HEK293 (cell line): ENCODE measurements around the gene DPF3.

Experiments
- CTCF ChIP-seq: fragments of 450-650 bp; formaldehyde crosslinking; IDR thresholded peaks from 2 replicates; pipeline ENCODE4 v1.5.1; 2016; ENCODE audit warnings: missing biosample characterization, missing genetic modification characterization
- SP7 ChIP-seq: fragments of 450-650 bp; formaldehyde crosslinking; IDR thresholded peaks from 2 replicates; pipeline ENCODE4 v1.5.1; 2016; ENCODE audit warnings: missing biosample characterization, missing genetic modification characterization
- TCF7L2 ChIP-seq: IDR thresholded peaks from 2 replicates; pipeline ENCODE4 v1.6.1; 2011; ENCODE audit warnings: low read depth, mild to moderate bottlenecking, inconsistent platforms, low read length, moderate library complexity, borderline replicate concordance
- ZBTB8A ChIP-seq: fragments of 450-650 bp; formaldehyde crosslinking; IDR thresholded peaks from 2 replicates; pipeline ENCODE4 v1.5.1; 2016; ENCODE audit warnings: missing biosample characterization, missing genetic modification characterization
- ZEB2 ChIP-seq: fragments of 450-650 bp; formaldehyde crosslinking; IDR thresholded peaks from 2 replicates; pipeline ENCODE4 v1.5.1; 2016; ENCODE audit warnings: missing biosample characterization, missing genetic modification characterization
- ZNF114 ChIP-seq: fragments of 450-650 bp; formaldehyde crosslinking; IDR thresholded peaks from 2 replicates; pipeline ENCODE4 v1.5.0; 2017; ENCODE audit warnings: missing biosample characterization, missing genetic modification characterization
- ZNF133 ChIP-seq: fragments of 450-650 bp; formaldehyde crosslinking; IDR thresholded peaks from 2 replicates; pipeline ENCODE4 v1.5.1; 2016; ENCODE audit warnings: missing biosample characterization, missing genetic modification characterization
- ZNF138 ChIP-seq: fragments of 450-650 bp; formaldehyde crosslinking; IDR thresholded peaks from 2 replicates; pipeline ENCODE4 v1.5.1; 2016; ENCODE audit warnings: missing biosample characterization, missing genetic modification characterization, borderline replicate concordance
- ZNF184 ChIP-seq: fragments of 450-650 bp; IDR thresholded peaks from 2 replicates; pipeline ENCODE4 v1.5.1; 2018; ENCODE audit warnings: missing biosample characterization, mild to moderate bottlenecking, missing genetic modification characterization
- ZNF23 ChIP-seq: fragments of 450-650 bp; formaldehyde crosslinking; IDR thresholded peaks from 2 replicates; pipeline ENCODE4 v1.5.1; 2016; ENCODE audit warnings: missing biosample characterization, missing genetic modification characterization, borderline replicate concordance
- ZNF37A ChIP-seq: fragments of 450-650 bp; IDR thresholded peaks from 2 replicates; pipeline ENCODE4 v1.5.1; 2018; ENCODE audit warnings: missing biosample characterization, missing genetic modification characterization
- ZSCAN18 ChIP-seq: fragments of 450-650 bp; formaldehyde crosslinking; IDR thresholded peaks from 2 replicates; pipeline ENCODE4 v1.5.1; 2016; ENCODE audit warnings: missing biosample characterization, missing genetic modification characterization
- TF ChIP-seq, protein P1 (sequence below): fragments of 450-650 bp; IDR thresholded peaks from 2 replicates; pipeline ENCODE4 v1.5.1; 2018; ENCODE audit warnings: missing biosample characterization, mild to moderate bottlenecking, missing genetic modification characterization
- TF ChIP-seq, protein P2 (sequence below): fragments of 450-650 bp; formaldehyde crosslinking; IDR thresholded peaks from 2 replicates; pipeline ENCODE4 v1.5.1; 2016; ENCODE audit warnings: missing biosample characterization, missing genetic modification characterization

DNA sequence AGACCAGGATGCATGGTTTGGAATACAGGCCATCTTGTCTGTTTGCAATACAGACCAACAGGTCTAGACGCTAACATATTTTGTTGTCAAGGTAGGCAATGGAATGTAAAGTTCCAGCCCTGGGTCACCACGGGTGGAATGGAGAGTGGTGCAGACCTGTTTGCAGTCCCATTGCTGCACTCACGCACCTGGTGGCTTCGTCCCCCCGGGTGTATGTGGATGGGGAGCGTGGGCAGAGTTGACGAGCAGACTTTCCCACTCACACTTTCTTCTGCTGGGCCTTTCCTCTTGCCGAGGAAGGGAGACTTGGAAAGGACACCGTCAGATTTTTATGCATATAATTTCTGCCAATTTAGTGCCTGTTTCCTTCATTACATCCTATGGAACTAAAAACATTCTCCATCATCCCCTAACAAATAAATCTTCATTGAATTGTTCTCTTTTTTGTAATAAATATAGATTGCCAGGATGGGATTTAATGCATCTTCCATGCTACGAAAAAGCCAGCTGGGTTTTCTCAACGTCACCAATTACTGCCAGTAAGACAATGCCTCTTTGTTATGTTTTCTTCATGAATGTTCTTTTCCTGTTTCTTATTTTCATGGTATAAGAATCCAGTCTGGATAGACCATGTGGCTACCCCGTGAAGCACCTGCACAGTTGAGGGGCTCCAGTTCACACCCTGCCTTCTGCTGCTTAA is 47.5 kb upstream of the DPF3 start:
- TF ChIP-seq, protein P1, sequence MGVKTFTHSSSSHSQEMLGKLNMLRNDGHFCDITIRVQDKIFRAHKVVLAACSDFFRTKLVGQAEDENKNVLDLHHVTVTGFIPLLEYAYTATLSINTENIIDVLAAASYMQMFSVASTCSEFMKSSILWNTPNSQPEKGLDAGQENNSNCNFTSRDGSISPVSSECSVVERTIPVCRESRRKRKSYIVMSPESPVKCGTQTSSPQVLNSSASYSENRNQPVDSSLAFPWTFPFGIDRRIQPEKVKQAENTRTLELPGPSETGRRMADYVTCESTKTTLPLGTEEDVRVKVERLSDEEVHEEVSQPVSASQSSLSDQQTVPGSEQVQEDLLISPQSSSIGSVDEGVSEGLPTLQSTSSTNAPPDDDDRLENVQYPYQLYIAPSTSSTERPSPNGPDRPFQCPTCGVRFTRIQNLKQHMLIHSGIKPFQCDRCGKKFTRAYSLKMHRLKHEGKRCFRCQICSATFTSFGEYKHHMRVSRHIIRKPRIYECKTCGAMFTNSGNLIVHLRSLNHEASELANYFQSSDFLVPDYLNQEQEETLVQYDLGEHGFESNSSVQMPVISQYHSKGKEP (tag by site-specific recombination): no peak
- TF ChIP-seq CTCF (tag by site-specific recombination): no peak
- no peak for TF ChIP-seq TCF7L2
- TF ChIP-seq ZNF114 (tag by site-specific recombination): no peak
- TF ChIP-seq ZEB2 (tag by site-specific recombination): no peak
- TF ChIP-seq, protein P2, sequence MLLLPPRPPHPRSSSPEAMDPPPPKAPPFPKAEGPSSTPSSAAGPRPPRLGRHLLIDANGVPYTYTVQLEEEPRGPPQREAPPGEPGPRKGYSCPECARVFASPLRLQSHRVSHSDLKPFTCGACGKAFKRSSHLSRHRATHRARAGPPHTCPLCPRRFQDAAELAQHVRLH (tag by site-specific recombination): no peak
- no peak for TF ChIP-seq SP7 (tag by site-specific recombination)
- TF ChIP-seq ZNF184: no peak
- no peak for TF ChIP-seq ZSCAN18
- no peak for TF ChIP-seq ZNF138 (tag by site-specific recombination)
- no peak for TF ChIP-seq ZNF133 (tag by site-specific recombination)
- TF ChIP-seq ZNF23 (tag by site-specific recombination): no peak
- TF ChIP-seq ZNF37A: no peak
- TF ChIP-seq ZBTB8A (tag by site-specific recombination): no peak
